Measurements from ENCODE around the gene KLHL36. TPM values are rescaled to one million over a fixed set of nuclear protein-coding genes. Genes with fewer than 3 reads are reported as not detected.

KLHL36 gene
- total RNA-seq, 4 donors from 2014 or later: 70.5 to 114 (median 80.5) TPM

DNA sequence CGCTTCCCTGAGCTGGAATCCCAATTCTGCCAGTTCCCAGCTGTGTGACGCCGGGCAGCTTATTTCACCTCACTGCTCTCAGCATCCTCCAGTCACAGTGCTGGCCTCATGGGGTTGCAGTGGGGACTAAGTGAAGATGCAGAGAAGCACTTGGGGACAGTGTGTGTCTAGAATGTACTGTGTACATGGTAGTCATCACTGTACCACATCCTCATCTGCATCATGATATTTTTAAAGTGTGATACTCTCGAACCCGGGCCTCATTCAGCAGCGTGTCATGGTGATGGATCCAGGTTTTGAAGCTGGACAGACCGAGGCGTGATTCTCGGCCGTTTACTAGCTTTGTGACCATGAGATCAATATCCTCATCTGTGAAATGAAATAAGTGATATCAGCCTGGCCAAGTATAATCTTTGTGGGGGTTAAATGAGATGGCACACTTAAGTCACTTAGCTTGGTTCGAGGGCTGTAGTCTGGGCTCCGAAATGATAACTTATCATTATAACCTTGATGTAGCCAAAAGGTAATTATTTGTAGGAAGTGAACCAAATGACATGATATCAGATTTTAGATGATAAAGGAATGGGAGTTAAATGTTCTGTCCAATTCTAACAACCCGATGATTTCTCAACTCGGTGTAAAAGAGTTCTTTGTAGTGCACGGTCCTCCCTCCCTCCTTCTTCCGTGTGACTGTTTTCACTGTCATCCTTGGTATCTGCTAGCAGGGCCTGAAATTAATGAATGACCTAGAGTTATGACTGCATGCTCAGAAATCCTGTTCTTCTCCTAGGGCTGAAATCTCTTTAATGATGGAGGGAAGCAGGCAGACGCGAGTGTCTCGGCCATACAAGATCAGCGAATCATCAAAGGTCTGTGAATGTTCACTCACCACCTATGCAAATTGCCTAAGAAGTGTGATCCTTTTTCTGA is 2.0 kb downstream of the KLHL36 start:
- 64 to 69% methylated on average over 12 to 17 of the region's 20 CpGs for WGBS, 2 donors (ENCODE audit: low coverage in 1 of 2)
- TF ChIP-seq CTCF (IDR thresholded peaks at IDR 0.05) (no peak), EP300 (IDR thresholded peaks at IDR 0.05) (no peak), POLR2AphosphoS5 (IDR thresholded peaks at IDR 0.05) (peak; percentile 29), POLR2A (IDR thresholded peaks at IDR 0.05) (no peak)
- no peak for ATAC-seq
- Histone ChIP-seq H3K4me3 (no peak overlapping the region), H3K9me3 (no peaks in the 10 kb centered on the region), H3K27me3 (no peaks in the 10 kb centered on the region), H3K4me1 (peaks cover 0 to 28% (median 6%) of the 10 kb centered on the region in 3 donors), H3K27ac (peak overlapping the region in 3 of 4 donors; percentile 88 to 93 (median 88)), H3K36me3 (peaks cover 0 to 47% of the 10 kb centered on the region in 2 donors)

DNA sequence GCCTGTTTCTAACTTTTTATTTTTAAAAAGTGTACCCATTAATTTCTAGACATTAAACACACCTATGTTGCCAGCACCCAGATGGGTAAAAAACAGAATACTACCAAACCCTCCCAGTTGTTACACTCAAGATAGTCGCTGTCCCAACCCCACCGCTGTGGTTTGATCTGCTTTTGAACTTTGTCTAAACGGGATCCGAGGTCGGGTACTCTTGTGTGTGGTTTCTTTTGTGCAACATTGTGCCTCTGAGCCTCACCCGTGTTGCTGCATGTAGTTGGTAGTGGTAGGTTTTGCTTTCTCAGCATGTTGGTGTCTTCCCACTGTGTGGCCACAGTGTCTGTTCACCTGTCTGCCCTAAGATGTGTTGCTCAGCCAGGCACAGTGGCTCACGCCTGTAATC is 4.3 kb downstream of the KLHL36 start:
- no peak for ATAC-seq
- WGBS, 2 donors (ENCODE audit: low coverage in 1 of 2): 92% methylated on average over 5 to 6 of the region's 7 CpGs
- H3K27ac ChIP-seq: no peak overlapping the region

GRCh38 chr16:84654238-84654637 is 5.9 kb downstream of the KLHL36 start:
- Histone ChIP-seq H3K27ac (no peak overlapping the region), H3K4me1 (peaks cover 0 to 16% (median 6%) of the 10 kb centered on the region in 3 donors), H3K9me3 (no peaks in the 10 kb centered on the region), H3K27me3 (no peaks in the 10 kb centered on the region), H3K4me3 (no peak overlapping the region), H3K36me3 (peaks cover 0 to 84% of the 10 kb centered on the region in 2 donors)
- 82% methylated on average over 3 of the region's 3 CpGs; no CpG with 5 or more reads in 1 of the 2 donors for WGBS, 2 donors (ENCODE audit: low coverage in 1 of 2)
- no peak for ATAC-seq
- TF ChIP-seq EP300 (IDR thresholded peaks at IDR 0.05) (no peak), POLR2A (IDR thresholded peaks at IDR 0.05) (no peak), CTCF (IDR thresholded peaks at IDR 0.05) (no peak), POLR2AphosphoS5 (IDR thresholded peaks at IDR 0.05) (no peak)

More for the DNA sequence above, 4.3 kb downstream of the KLHL36 start:
- TF ChIP-seq EP300 (IDR thresholded peaks at IDR 0.05) (no peak), POLR2A (IDR thresholded peaks at IDR 0.05) (no peak), CTCF (IDR thresholded peaks at IDR 0.05) (no peak), POLR2AphosphoS5 (IDR thresholded peaks at IDR 0.05) (no peak)
- Histone ChIP-seq H3K36me3 (peaks cover 0 to 67% of the 10 kb centered on the region in 2 donors), H3K4me3 (no peak overlapping the region), H3K9me3 (no peaks in the 10 kb centered on the region), H3K27me3 (no peaks in the 10 kb centered on the region), H3K4me1 (peaks cover 0 to 25% (median 6%) of the 10 kb centered on the region in 3 donors)

GRCh38 chr16:84654998-84655397 is 6.7 kb downstream of the KLHL36 start:
- Histone ChIP-seq H3K4me1 (peaks cover 0 to 9% (median under 1%) of the 10 kb centered on the region in 3 donors), H3K4me3 (no peak overlapping the region), H3K27me3 (no peaks in the 10 kb centered on the region), H3K9me3 (no peaks in the 10 kb centered on the region), H3K36me3 (peaks cover 0 to 91% of the 10 kb centered on the region in 2 donors), H3K27ac (no peak overlapping the region)
- WGBS, 2 donors (ENCODE audit: low coverage in 1 of 2): 34 to 38% methylated on average over 5 to 6 of the region's 6 CpGs
- TF ChIP-seq POLR2AphosphoS5 (IDR thresholded peaks at IDR 0.05) (no peak), EP300 (IDR thresholded peaks at IDR 0.05) (no peak), CTCF (IDR thresholded peaks at IDR 0.05) (no peak), POLR2A (IDR thresholded peaks at IDR 0.05) (no peak)
- ATAC-seq: peak; percentile 37

All from gastroesophageal sphincter (tissue), 4 donors.